SK-N-SH (cell line): Measurements from ENCODE around the gene KRTAP9-4. TPM values are rescaled to one million over a fixed set of nuclear protein-coding genes. Genes with fewer than 3 reads are reported as not detected.
"Not testable (repeated sequence)": the region's sequence is repeated elsewhere in the genome, so short reads cannot be mapped to it uniquely, and the experiment has no call there.

Source experiments
- CTCF ChIA-PET: fragments of 300-600, 350-600 bp; formaldehyde crosslinking; extraction: SDS; loops from one replicate; lab custom pipeline; 2021; lab: Yijun Ruan, JAX
- POLR2A ChIA-PET: fragments of 350-600 bp; sonication (Branson Sonifier 250); formaldehyde crosslinking; extraction: SDS; loops from one replicate; lab custom pipeline; 2020; ENCODE audit warnings: antibody characterized with exemption, inconsistent platforms; lab: Yijun Ruan, JAX
- DNase-seq: peaks from one replicate; pipeline ENCODE4 v3.0.0; 2012
- H2AFZ ChIP-seq: fragments of 200-600 bp; sonication (generic); 2 replicates; pipeline ENCODE4 v1.8.1; 2016; ENCODE audit warnings: antibody characterized with exemption, mild to moderate bottlenecking, low read depth
- H3F3A ChIP-seq: fragments of 200-600 bp; sonication (generic); replicated peaks from 2 replicates; pipeline ENCODE3; 2016; ENCODE audit warnings: antibody characterized with exemption, mild to moderate bottlenecking; ENCODE audit not compliant: insufficient read depth
- H3K27ac ChIP-seq, 2 experiments: fragments of 200-500 bp in 1 of 2; fragments of 200-600 bp in 1 of 2; sonication (Bioruptor generic) in 1 of 2; sonication (generic), shearing (Covaris generic) in 1 of 2; 2 replicates each; pipeline versions ENCODE4 v1.5.1 to v1.6.1; 2014 to 2016; ENCODE audit warnings: low read depth in 2 of 2, inconsistent platforms in 1 of 2, low read length in 1 of 2, mild to moderate bottlenecking in 1 of 2, mixed read lengths in 1 of 2
- H3K27me3 ChIP-seq: fragments of 200-600 bp; sonication (generic), shearing (Covaris generic); 2 replicates; pipeline ENCODE4 v1.6.1; 2016; ENCODE audit warnings: mixed run types; ENCODE audit not compliant: insufficient read depth
- H3K36me3 ChIP-seq, 2 experiments: fragments of 200-500 bp in 1 of 2; fragments of 200-600 bp in 1 of 2; sonication (Bioruptor generic) in 1 of 2; sonication (generic) in 1 of 2; replicated peaks in 1 of 2; 2 replicates each; pipeline versions ENCODE3 to v1.5.1; 2014 to 2016; ENCODE audit warnings: low read length in 1 of 2, mild to moderate bottlenecking in 1 of 2; ENCODE audit not compliant: insufficient read depth in 2 of 2, control insufficient read depth in 1 of 2
- H3K4me1 ChIP-seq, 2 experiments: fragments of 200-500 bp in 1 of 2; fragments of 200-600 bp in 1 of 2; sonication (Bioruptor generic) in 1 of 2; sonication (generic), shearing (Covaris generic) in 1 of 2; 2 replicates each; pipeline versions ENCODE4 v1.5.1 to v1.6.1; 2014 to 2016; ENCODE audit warnings: low read depth in 1 of 2, low read length in 1 of 2, mixed run types in 1 of 2; ENCODE audit not compliant: insufficient read depth in 2 of 2, control insufficient read depth in 1 of 2
- H3K4me2 ChIP-seq: fragments of 200-600 bp; sonication (generic), shearing (Covaris generic); 2 replicates; pipeline ENCODE4 v1.6.1; 2017; ENCODE audit warnings: mixed run types
- H3K4me3 ChIP-seq, 2 experiments: fragments of 200-500 bp in 1 of 2; fragments of 200-600 bp in 1 of 2; sonication (Bioruptor generic) in 1 of 2; sonication (generic), shearing (Covaris generic) in 1 of 2; 2 replicates each; pipeline versions ENCODE4 v1.5.1 to v1.8.1; 2014 to 2016; ENCODE audit warnings: low read depth in 2 of 2, inconsistent platforms in 1 of 2, low read length in 1 of 2, mild to moderate bottlenecking in 1 of 2, mixed read lengths in 1 of 2, moderate library complexity in 1 of 2
- H3K79me2 ChIP-seq: fragments of 200-600 bp; sonication (generic); 2 replicates; pipeline ENCODE4 v1.8.1; 2017; ENCODE audit warnings: mild to moderate bottlenecking; ENCODE audit not compliant: insufficient read depth
- H3K9ac ChIP-seq: fragments of 200-600 bp; sonication (generic); 2 replicates; pipeline ENCODE4 v1.6.1; 2017; ENCODE audit warnings: mixed run types
- H3K9me2 ChIP-seq: fragments of 200-600 bp; sonication (generic); 2 replicates; pipeline ENCODE4 v1.6.1; 2017; ENCODE audit warnings: mixed run types
- H3K9me3 ChIP-seq: fragments of 200-600 bp; sonication (generic); 2 replicates; pipeline ENCODE4 v1.6.1; 2017; ENCODE audit warnings: mixed run types, mild to moderate bottlenecking, moderate library complexity
- H4K20me1 ChIP-seq: fragments of 200-600 bp; sonication (generic); 2 replicates; pipeline ENCODE4 v1.6.1; 2017; ENCODE audit warnings: mild to moderate bottlenecking, mixed run types; ENCODE audit not compliant: insufficient read depth
- EZH2phosphoT487 ChIP-seq: fragments of 200-600 bp; sonication (generic); IDR thresholded peaks from 2 replicates; pipeline ENCODE4 v1.6.1; 2017; ENCODE audit warnings: low read depth, mixed run types, mild to moderate bottlenecking, antibody characterized with exemption, moderate library complexity, borderline replicate concordance
- FOXJ3 ChIP-seq: sonication (generic); formaldehyde crosslinking; IDR thresholded peaks from 2 replicates; pipeline ENCODE4 v1.5.1; 2020; ENCODE audit warnings: mild to moderate bottlenecking, missing genetic modification reagents
- FOXM1 ChIP-seq: IDR thresholded peaks from 2 replicates; pipeline ENCODE4 v1.4.0; 2012; ENCODE audit warnings: low read depth, mild to moderate bottlenecking
- GABPA ChIP-seq: IDR thresholded peaks from 2 replicates; pipeline ENCODE4 v1.4.0; 2012; ENCODE audit warnings: low read depth, mild to moderate bottlenecking
- GATA2 ChIP-seq: sonication (generic); formaldehyde crosslinking; IDR thresholded peaks from 2 replicates; pipeline ENCODE4 v1.5.0; 2020; ENCODE audit warnings: mild to moderate bottlenecking, missing genetic modification reagents
- MEF2A ChIP-seq: IDR thresholded peaks from 2 replicates; pipeline ENCODE4 v1.4.0; 2012; ENCODE audit warnings: low read depth, borderline replicate concordance
- NFIC ChIP-seq: IDR thresholded peaks from 2 replicates; pipeline ENCODE4 v1.4.0; 2012; ENCODE audit warnings: borderline replicate concordance
- NRF1 ChIP-seq: IDR thresholded peaks from 2 replicates; pipeline ENCODE4 v1.6.1; 2012; ENCODE audit warnings: low read depth, mild to moderate bottlenecking, low read length
- POLR2AphosphoS5 ChIP-seq: IDR thresholded peaks from 2 replicates; pipeline ENCODE4 v1.6.1; 2012; ENCODE audit warnings: low read depth, low read length
- RCOR1 ChIP-seq: fragments of 150-350 bp; IDR thresholded peaks from 2 replicates; pipeline ENCODE4 v1.6.1; 2017; ENCODE audit warnings: antibody characterized with exemption, low read length
- RXRA ChIP-seq: IDR thresholded peaks from 2 replicates; pipeline ENCODE4 v1.4.0; 2012; ENCODE audit warnings: low read depth, mild to moderate bottlenecking, borderline replicate concordance
- TAF1 ChIP-seq: IDR thresholded peaks from 2 replicates; pipeline ENCODE4 v1.6.1; 2012; ENCODE audit warnings: low read depth, mild to moderate bottlenecking, low read length, moderate library complexity, borderline replicate concordance
- TCF12 ChIP-seq: IDR thresholded peaks from 2 replicates; pipeline ENCODE4 v1.4.0; 2012
- YY1 ChIP-seq: IDR thresholded peaks from 2 replicates; pipeline ENCODE4 v1.4.0; 2012; ENCODE audit warnings: low read depth, mild to moderate bottlenecking
- WGBS: methylation state at CpG from one replicate; pipeline ENCODE4 v1.1.6; 2017; ENCODE audit warnings: low lambda C conversion rate; 5-methylcytosine and 5-hydroxymethylcytosine counted together
- polyA plus RNA-seq, 3 experiments: library from polyadenylated mRNA; depleted of rRNA; stranded (reverse); fragments of >200 nt; gene quantifications; 2 replicates each; pipeline ENCODE4 v1.2.3, GENCODE V29; 2012
- TF ChIP-seq, protein P1 (sequence below): IDR thresholded peaks from 2 replicates; pipeline ENCODE4 v1.4.0; 2012; ENCODE audit warnings: low read depth
- TF ChIP-seq, protein P2 (sequence below): IDR thresholded peaks from 2 replicates; pipeline ENCODE4; 2012
- TF ChIP-seq, protein P3 (sequence below): fragments of 200-600 bp; sonication (generic); IDR thresholded peaks from 2 replicates; pipeline ENCODE4 v1.6.1; 2017; ENCODE audit warnings: antibody characterized with exemption, mild to moderate bottlenecking, moderate library complexity
- TF ChIP-seq, protein P4 (sequence below): fragments of 150-350 bp; IDR thresholded peaks from 2 replicates; pipeline ENCODE4 v1.6.1; 2016; ENCODE audit warnings: mild to moderate bottlenecking, low read depth, low read length
- TF ChIP-seq, protein P5 (sequence below): IDR thresholded peaks from 2 replicates; pipeline ENCODE4 v1.4.0; 2012; ENCODE audit warnings: low read depth, borderline replicate concordance

KRTAP9-4 gene
- polyA plus RNA-seq, 1 of the 3 experiments (the other 2 are of a cell fraction) = not detected

DNA sequence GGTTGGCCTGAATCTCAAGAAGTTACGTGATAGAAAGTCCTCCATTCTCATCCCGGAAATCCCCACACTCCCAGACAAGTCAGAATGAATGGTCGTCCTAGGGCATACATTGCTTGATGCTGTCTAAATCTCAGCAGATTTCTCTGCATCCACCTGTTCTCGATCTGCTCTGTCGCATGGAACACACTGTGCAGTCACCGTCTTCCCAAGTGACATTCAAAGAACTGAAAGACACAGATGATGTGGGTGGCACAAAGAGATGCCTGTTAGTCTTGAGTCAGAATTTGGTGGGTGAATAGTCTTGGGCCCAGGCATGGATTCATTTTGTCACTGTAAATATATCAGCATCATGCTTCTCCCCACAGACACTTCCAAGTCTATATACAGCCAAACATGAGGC lies 17.8 kb upstream of the KRTAP9-4 start:
- H3K79me2 ChIP-seq = no peaks in the 10 kb centered on the region
- no peak overlapping the region for H3K27ac ChIP-seq
- CTCF ChIA-PET = no interaction called here
- no peak for DNase-seq
- POLR2A ChIA-PET = no interaction called here
- WGBS = 16% methylated on average over 6 of the region's 6 CpGs
- H3K4me1 ChIP-seq = no peaks in the 10 kb centered on the region
- peaks cover 42% of the 10 kb centered on the region; the same call in 1 of the 2 replicates for H3K27me3 ChIP-seq
- no peak overlapping the region for H3K4me2 ChIP-seq
- no peak overlapping the region for H2AFZ ChIP-seq
- H3F3A ChIP-seq = no peaks in the 10 kb centered on the region
- no peaks in the 10 kb centered on the region for H3K36me3 ChIP-seq
- TF ChIP-seq GATA2 (no peak), YY1 (no peak), NFIC (no peak), MEF2A (no peak), RXRA (no peak), TCF12 (no peak), NRF1 (no peak), TAF1 (no peak), FOXJ3 (no peak), GABPA (no peak), RCOR1 (no peak), POLR2AphosphoS5 (no peak), EZH2phosphoT487 (no peak), FOXM1 (no peak)
- TF ChIP-seq, protein P1, sequence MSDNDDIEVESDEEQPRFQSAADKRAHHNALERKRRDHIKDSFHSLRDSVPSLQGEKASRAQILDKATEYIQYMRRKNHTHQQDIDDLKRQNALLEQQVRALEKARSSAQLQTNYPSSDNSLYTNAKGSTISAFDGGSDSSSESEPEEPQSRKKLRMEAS = no peak
- TF ChIP-seq, protein P2, sequence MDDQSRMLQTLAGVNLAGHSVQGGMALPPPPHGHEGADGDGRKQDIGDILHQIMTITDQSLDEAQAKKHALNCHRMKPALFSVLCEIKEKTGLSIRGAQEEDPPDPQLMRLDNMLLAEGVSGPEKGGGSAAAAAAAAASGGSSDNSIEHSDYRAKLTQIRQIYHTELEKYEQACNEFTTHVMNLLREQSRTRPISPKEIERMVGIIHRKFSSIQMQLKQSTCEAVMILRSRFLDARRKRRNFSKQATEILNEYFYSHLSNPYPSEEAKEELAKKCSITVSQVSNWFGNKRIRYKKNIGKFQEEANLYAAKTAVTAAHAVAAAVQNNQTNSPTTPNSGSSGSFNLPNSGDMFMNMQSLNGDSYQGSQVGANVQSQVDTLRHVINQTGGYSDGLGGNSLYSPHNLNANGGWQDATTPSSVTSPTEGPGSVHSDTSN = no peak
- TF ChIP-seq, protein P3, sequence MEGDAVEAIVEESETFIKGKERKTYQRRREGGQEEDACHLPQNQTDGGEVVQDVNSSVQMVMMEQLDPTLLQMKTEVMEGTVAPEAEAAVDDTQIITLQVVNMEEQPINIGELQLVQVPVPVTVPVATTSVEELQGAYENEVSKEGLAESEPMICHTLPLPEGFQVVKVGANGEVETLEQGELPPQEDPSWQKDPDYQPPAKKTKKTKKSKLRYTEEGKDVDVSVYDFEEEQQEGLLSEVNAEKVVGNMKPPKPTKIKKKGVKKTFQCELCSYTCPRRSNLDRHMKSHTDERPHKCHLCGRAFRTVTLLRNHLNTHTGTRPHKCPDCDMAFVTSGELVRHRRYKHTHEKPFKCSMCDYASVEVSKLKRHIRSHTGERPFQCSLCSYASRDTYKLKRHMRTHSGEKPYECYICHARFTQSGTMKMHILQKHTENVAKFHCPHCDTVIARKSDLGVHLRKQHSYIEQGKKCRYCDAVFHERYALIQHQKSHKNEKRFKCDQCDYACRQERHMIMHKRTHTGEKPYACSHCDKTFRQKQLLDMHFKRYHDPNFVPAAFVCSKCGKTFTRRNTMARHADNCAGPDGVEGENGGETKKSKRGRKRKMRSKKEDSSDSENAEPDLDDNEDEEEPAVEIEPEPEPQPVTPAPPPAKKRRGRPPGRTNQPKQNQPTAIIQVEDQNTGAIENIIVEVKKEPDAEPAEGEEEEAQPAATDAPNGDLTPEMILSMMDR = no peak
- TF ChIP-seq, protein P4, sequence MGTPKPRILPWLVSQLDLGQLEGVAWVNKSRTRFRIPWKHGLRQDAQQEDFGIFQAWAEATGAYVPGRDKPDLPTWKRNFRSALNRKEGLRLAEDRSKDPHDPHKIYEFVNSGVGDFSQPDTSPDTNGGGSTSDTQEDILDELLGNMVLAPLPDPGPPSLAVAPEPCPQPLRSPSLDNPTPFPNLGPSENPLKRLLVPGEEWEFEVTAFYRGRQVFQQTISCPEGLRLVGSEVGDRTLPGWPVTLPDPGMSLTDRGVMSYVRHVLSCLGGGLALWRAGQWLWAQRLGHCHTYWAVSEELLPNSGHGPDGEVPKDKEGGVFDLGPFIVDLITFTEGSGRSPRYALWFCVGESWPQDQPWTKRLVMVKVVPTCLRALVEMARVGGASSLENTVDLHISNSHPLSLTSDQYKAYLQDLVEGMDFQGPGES = no peak
- TF ChIP-seq, protein P5, sequence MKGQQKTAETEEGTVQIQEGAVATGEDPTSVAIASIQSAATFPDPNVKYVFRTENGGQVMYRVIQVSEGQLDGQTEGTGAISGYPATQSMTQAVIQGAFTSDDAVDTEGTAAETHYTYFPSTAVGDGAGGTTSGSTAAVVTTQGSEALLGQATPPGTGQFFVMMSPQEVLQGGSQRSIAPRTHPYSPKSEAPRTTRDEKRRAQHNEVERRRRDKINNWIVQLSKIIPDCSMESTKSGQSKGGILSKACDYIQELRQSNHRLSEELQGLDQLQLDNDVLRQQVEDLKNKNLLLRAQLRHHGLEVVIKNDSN = no peak
- TF ChIP-seq, all 33 proteins: peak for 0
- Histone ChIP-seq H4K20me1 (no peaks in the 10 kb centered on the region), H3K4me3 (no peak overlapping the region), H3K9me3 (no peaks in the 10 kb centered on the region), H3K9ac (no peak overlapping the region), H3K9me2 (no peaks in the 10 kb centered on the region)

DNA sequence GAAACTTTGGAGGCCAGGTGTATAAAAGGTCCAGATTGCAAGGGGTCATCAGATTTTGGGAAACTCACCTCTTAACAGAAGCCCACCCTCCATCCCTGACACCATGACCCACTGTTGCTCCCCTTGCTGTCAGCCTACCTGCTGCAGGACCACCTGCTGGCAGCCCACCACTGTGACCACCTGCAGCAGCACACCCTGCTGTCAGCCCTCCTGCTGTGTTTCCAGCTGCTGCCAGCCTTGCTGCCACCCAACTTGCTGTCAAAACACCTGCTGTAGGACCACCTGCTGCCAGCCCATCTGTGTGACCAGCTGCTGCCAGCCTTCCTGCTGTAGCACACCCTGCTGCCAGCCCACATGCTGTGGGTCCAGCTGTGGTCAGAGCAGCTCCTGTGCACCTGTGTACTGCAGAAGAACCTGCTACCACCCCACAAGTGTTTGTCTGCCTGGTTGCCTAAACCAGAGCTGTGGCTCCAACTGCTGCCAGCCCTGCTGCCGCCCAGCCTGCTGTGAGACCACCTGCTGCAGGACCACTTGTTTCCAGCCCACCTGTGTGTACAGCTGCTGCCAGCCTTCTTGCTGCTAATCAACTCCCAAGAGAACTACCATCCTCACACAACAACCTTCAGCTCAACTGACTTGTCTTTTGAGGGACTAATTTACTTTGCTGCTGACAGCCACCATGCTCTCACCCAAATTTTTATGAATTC lies 16.9 kb upstream of the KRTAP9-4 start, which contains the start of gene KRTAP9-3:
Gene KRTAP9-3 (plus strand): TSS at position 51 of the 707 bp plus-strand sequence. CDS start 53 bp downstream, at position 104.
- H3K36me3 ChIP-seq, H3K4me3 ChIP-seq, POLR2A ChIA-PET, H3K9me2 ChIP-seq, H3K27ac ChIP-seq, H3K4me1 ChIP-seq, DNase-seq, CTCF ChIA-PET, H3K9me3 ChIP-seq, H4K20me1 ChIP-seq, H3K9ac ChIP-seq, H3K4me2 ChIP-seq, H2AFZ ChIP-seq, H3F3A ChIP-seq, H3K79me2 ChIP-seq: not testable (repeated sequence)
- WGBS = 36% methylated on average over 1 of the region's 1 CpG
- peaks cover 42% of the 10 kb centered on the region; the same call in 1 of the 2 replicates for H3K27me3 ChIP-seq

DNA sequence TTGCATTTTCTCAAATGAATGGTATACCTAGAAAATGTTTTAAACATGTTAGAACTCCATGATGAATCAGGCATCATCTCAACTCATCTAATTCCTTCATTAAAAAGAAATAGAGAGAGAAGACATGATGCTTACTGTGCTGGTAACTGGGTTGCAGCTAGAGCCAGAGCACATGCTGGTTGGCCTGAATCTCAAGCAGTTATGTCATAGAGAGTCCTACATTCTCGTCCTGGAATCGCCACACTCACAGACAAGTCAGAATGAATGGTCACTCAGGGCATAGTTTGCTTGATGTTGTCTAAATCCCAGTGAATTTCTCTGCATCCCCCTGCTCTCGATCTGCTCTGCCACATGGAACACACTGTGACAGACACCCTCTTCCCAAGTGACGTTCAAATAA lies 12.4 kb upstream of the KRTAP9-4 start:
- H3K4me3 ChIP-seq, POLR2A ChIA-PET, H3K9me2 ChIP-seq, H3K9ac ChIP-seq, H3K4me1 ChIP-seq, DNase-seq, H3F3A ChIP-seq, H2AFZ ChIP-seq, H3K79me2 ChIP-seq, H3K27ac ChIP-seq, H3K4me2 ChIP-seq, CTCF ChIA-PET, H4K20me1 ChIP-seq, H3K36me3 ChIP-seq, H3K9me3 ChIP-seq: not testable (repeated sequence)
- H3K27me3 ChIP-seq = peaks cover 20% of the 10 kb centered on the region; the same call in 1 of the 2 replicates
- WGBS = 12% methylated on average over 4 of the region's 4 CpGs
